B cell (primary cell): ENCODE data around the gene GRID2. TPM values are rescaled to one million over a fixed set of nuclear protein-coding genes. Genes with fewer than 3 reads are reported as not detected.

Source experiments
- ATAC-seq: fragments of 200-7000 bp; cut with Tn5 transposase; one replicate; pipeline ENCODE4 v1.10.0; 2021; ENCODE audit warnings: low read depth, mild to moderate bottlenecking, moderate number of reproducible peaks, moderate library complexity
- CTCF ChIA-PET: fragments of 350-600 bp; sonication (Branson Sonifier 250); formaldehyde crosslinking; loops from one replicate; lab custom pipeline; 2021; ENCODE audit warnings: antibody characterized with exemption, inconsistent platforms; lab: Charles Lee
- POLR2A ChIA-PET: fragments of 350-600 bp; sonication (Branson Sonifier 250); formaldehyde crosslinking; loops from one replicate; lab custom pipeline; 2021; ENCODE audit warnings: antibody characterized with exemption; lab: Charles Lee
- DNase-seq: peaks from one replicate; pipeline ENCODE4 v3.0.0; 2013
- H2AFZ ChIP-seq: 2 replicates; pipeline ENCODE4 v1.6.1; 2012; ENCODE audit warnings: mild to moderate bottlenecking, low read depth, low read length; ENCODE audit not compliant: insufficient read depth, poor library complexity, severe bottlenecking
- H3K27ac ChIP-seq, 2 donors: 1 replicate in 1 of 2; 2 replicates in 1 of 2; pipeline ENCODE4 v1.5.1; 2012 to 2013; ENCODE audit warnings: low read length in 2 of 2, mild to moderate bottlenecking in 2 of 2, moderate library complexity in 1 of 2
- H3K27me3 ChIP-seq, 4 experiments: fragments of 200-600 bp in 1 of 4; sonication (generic) in 1 of 4; replicated peaks in 1 of 4; 1 replicate in 2 of 4; 2 replicates in 2 of 4; pipeline versions ENCODE4 v1.6.1 to v1.7.0; 2013 to 2016; ENCODE audit warnings: low read length in 3 of 4, mild to moderate bottlenecking in 2 of 4, mixed read lengths in 1 of 4, moderate library complexity in 1 of 4; ENCODE audit not compliant: insufficient read depth in 4 of 4, control insufficient read depth in 3 of 4; ENCODE audit errors: control extremely low read depth in 1 of 4
- H3K36me3 ChIP-seq, 2 experiments: replicated peaks in 1 of 2; 1 replicate in 1 of 2; 2 replicates in 1 of 2; pipeline versions ENCODE4 v1.6.1 to v1.7.1; 2013; ENCODE audit warnings: low read length in 1 of 2; ENCODE audit not compliant: insufficient read depth in 2 of 2, control insufficient read depth in 1 of 2; ENCODE audit errors: control extremely low read depth in 1 of 2, extremely low read depth in 1 of 2
- H3K4me1 ChIP-seq, 2 donors: fragments of 200-600 bp in 1 of 2; sonication (generic) in 1 of 2; 1 replicate in 1 of 2; 2 replicates in 1 of 2; pipeline versions ENCODE4 v1.5.1 to v1.6.1; 2013 to 2017; ENCODE audit warnings: low read length in 2 of 2; ENCODE audit not compliant: control insufficient read depth in 2 of 2, insufficient read depth in 2 of 2
- H3K4me2 ChIP-seq: replicated peaks from 2 replicates; pipeline ENCODE3; 2012; ENCODE audit warnings: mild to moderate bottlenecking, low read depth, low read length; ENCODE audit not compliant: poor library complexity, severe bottlenecking
- H3K4me3 ChIP-seq, 5 experiments: fragments of 200-600 bp in 1 of 5; sonication (generic) in 1 of 5; 1 replicate in 3 of 5; 2 replicates in 2 of 5; pipeline versions ENCODE4 v1.5.1 to v1.7.0; 2011 to 2016; ENCODE audit warnings: low read length in 4 of 5, mild to moderate bottlenecking in 4 of 5, low read depth in 2 of 5, control low read depth in 1 of 5, moderate library complexity in 1 of 5; ENCODE audit not compliant: insufficient read depth in 1 of 5; ENCODE audit errors: control extremely low read depth in 1 of 5, extremely low read depth in 1 of 5
- H3K79me2 ChIP-seq: fragments of 200-600 bp; sonication (generic); one replicate; pipeline ENCODE4 v1.6.0; 2016; ENCODE audit warnings: low read length; ENCODE audit not compliant: control insufficient read depth, insufficient read depth
- H3K9ac ChIP-seq: fragments of 200-600 bp; sonication (generic); 2 replicates; pipeline ENCODE4 v1.6.1; 2017; ENCODE audit warnings: mild to moderate bottlenecking, low read length, moderate library complexity
- H3K9me3 ChIP-seq, 3 donors: one replicate each; pipeline versions ENCODE4 v1.6.1 to v1.7.1; 2013; ENCODE audit warnings: low read length in 2 of 3; ENCODE audit not compliant: control insufficient read depth in 2 of 3, insufficient read depth in 1 of 3; ENCODE audit errors: control extremely low read depth in 1 of 3
- H4K20me1 ChIP-seq: 2 replicates; pipeline ENCODE4 v1.6.0; 2012; ENCODE audit warnings: mild to moderate bottlenecking, low read length; ENCODE audit not compliant: insufficient read depth, control insufficient read depth, poor library complexity, severe bottlenecking
- H3K27ac Mint-ChIP-seq: one replicate; pipeline ENCODE4 v1.8.0; 2021; ENCODE audit warnings: mixed read lengths
- H3K27me3 Mint-ChIP-seq: one replicate; pipeline ENCODE4 v1.8.0; 2021; ENCODE audit warnings: mixed read lengths
- H3K4me1 Mint-ChIP-seq: one replicate; pipeline ENCODE4 v1.8.0; 2021; ENCODE audit warnings: mixed read lengths
- H3K4me3 Mint-ChIP-seq: one replicate; pipeline ENCODE4 v1.8.0; 2021; ENCODE audit warnings: mixed read lengths
- H3K9me3 Mint-ChIP-seq: one replicate; pipeline ENCODE4 v1.8.0; 2022; ENCODE audit warnings: mixed read lengths; ENCODE audit not compliant: insufficient read depth
- CTCF ChIP-seq: fragments of 200-600 bp; IDR thresholded peaks from one replicate; pipeline ENCODE4 v1.8.0; 2022; ENCODE audit warnings: antibody characterized with exemption, mild to moderate bottlenecking
- EZH2 ChIP-seq: IDR thresholded peaks from 2 replicates; pipeline ENCODE4 v1.6.1; 2012; ENCODE audit warnings: borderline replicate concordance, low read depth, mild to moderate bottlenecking, moderate library complexity, low read length; ENCODE audit not compliant: insufficient read depth, poor library complexity, severe bottlenecking
- WGBS: methylation state at CpG from one replicate; pipeline ENCODE4 v1.1.5; 2013; ENCODE audit warnings: missing lambda C conversion rate; ENCODE audit not compliant: insufficient coverage; 5-methylcytosine and 5-hydroxymethylcytosine counted together
- intact Hi-C: fragments of 100-400 bp; cut with micrococcal nuclease; formaldehyde crosslinking; loops from one replicate; pipeline ENCODE4 v1.10.0; 2022
- polyA plus RNA-seq: library from polyadenylated mRNA; depleted of rRNA; stranded (reverse); fragments of >200 nt; gene quantifications from 2 replicates; pipeline ENCODE4 v1.2.3, GENCODE V29; 2012
- total RNA-seq, 2 donors: library from RNA; stranded (reverse); fragments of 120-200 nt in 1 of 2; gene quantifications; 1 replicate in 1 of 2; 2 replicates in 1 of 2; pipeline versions ENCODE4 v1.2.3 to v1.2.4, GENCODE V29; 2013 to 2022

Gene GRID2
- total and polyA plus RNA-seq, 2 donors (not counting 1 experiment from before 2014, with no cell fraction given) = not detected

- Histone ChIP-seq H3K4me1 (peaks cover 0 to 4% of the 10 kb centered on the region in 2 donors), H3K4me3 (no peak overlapping the region), H3K4me2 (no peak overlapping the region), H3K27ac (no peak overlapping the region), H2AFZ (no peak overlapping the region), H3K9ac (no peak overlapping the region), H3K36me3 (no peaks in the 10 kb centered on the region), H3K79me2 (no peaks in the 10 kb centered on the region), H3K27me3 (no peaks in the 10 kb centered on the region), H3K9me3 (no peaks in the 10 kb centered on the region), H4K20me1 (no peaks in the 10 kb centered on the region)
- intact Hi-C loops = no loop called here
- CTCF ChIA-PET = no interaction called here
- ATAC-seq (no peak), DNase-seq (no peak)
- Mint-ChIP-seq H3K9me3 (no peaks in the 10 kb centered on the region), H3K27ac (no peak overlapping the region), H3K4me1 (peaks cover 14% of the 10 kb centered on the region), H3K27me3 (no peaks in the 10 kb centered on the region), H3K4me3 (no peak overlapping the region)
- WGBS = no CpG with 5 or more reads among the region's 2 CpGs
- TF ChIP-seq EZH2 = no peak
- TF ChIP-seq CTCF = no peak
- POLR2A ChIA-PET = no interaction called here
Measured at GRCh38 chr4:93744961-93745360, 1441.2 kb downstream of the GRID2 start.

- Histone ChIP-seq H3K36me3 (no peaks in the 10 kb centered on the region), H3K79me2 (no peaks in the 10 kb centered on the region), H3K27me3 (no peaks in the 10 kb centered on the region), H4K20me1 (no peaks in the 10 kb centered on the region), H2AFZ (no peak overlapping the region), H3K4me3 (no peak overlapping the region), H3K4me1 (peaks cover 0 to 4% of the 10 kb centered on the region in 2 donors), H3K9ac (no peak overlapping the region), H3K9me3 (no peaks in the 10 kb centered on the region), H3K27ac (no peak overlapping the region), H3K4me2 (no peak overlapping the region)
- intact Hi-C loops = no loop called here
- CTCF ChIA-PET = no interaction called here
- Mint-ChIP-seq H3K4me3 (no peak overlapping the region), H3K27me3 (no peaks in the 10 kb centered on the region), H3K4me1 (peaks cover 15% of the 10 kb centered on the region), H3K9me3 (no peaks in the 10 kb centered on the region), H3K27ac (no peak overlapping the region)
- POLR2A ChIA-PET = no interaction called here
- TF ChIP-seq CTCF (no peak), EZH2 (no peak)
- ATAC-seq (no peak), DNase-seq (no peak)
Measured at GRCh38 chr4:93746031-93746430, 1442.3 kb downstream of the GRID2 start.
